ENCODE results near the gene CEP104.

DNA sequence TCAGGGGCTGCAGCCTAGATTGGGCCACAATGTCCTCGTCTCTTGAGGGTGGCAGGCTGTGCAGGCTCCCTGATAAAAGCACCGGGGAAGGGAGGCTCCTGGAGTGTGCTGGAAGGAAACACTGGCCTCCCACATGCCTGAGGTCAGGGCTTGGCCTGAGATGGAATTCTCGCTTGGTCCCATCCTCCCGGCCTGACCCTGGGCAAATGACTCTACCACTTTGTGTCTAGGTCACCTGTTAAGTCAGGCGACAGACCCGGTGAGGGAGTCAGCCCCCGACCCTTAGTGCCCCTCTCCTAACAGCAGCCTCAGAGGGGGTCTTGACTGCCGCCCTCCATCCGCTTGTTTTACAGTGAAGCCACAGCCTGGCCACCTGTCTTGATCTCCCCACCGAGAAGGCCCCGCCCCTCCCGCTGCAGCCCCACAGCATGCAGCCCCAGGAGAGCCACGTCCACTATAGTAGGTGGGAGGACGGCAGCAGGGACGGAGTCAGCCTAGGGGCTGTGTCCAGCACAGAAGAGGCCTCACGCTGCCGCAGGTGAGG lies 82.0 kb downstream of the CEP104 start:
- TF ChIP-seq, protein P1, sequence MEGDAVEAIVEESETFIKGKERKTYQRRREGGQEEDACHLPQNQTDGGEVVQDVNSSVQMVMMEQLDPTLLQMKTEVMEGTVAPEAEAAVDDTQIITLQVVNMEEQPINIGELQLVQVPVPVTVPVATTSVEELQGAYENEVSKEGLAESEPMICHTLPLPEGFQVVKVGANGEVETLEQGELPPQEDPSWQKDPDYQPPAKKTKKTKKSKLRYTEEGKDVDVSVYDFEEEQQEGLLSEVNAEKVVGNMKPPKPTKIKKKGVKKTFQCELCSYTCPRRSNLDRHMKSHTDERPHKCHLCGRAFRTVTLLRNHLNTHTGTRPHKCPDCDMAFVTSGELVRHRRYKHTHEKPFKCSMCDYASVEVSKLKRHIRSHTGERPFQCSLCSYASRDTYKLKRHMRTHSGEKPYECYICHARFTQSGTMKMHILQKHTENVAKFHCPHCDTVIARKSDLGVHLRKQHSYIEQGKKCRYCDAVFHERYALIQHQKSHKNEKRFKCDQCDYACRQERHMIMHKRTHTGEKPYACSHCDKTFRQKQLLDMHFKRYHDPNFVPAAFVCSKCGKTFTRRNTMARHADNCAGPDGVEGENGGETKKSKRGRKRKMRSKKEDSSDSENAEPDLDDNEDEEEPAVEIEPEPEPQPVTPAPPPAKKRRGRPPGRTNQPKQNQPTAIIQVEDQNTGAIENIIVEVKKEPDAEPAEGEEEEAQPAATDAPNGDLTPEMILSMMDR (IDR thresholded peaks at IDR 0.05): no peak
- TF ChIP-seq POLR2A (IDR thresholded peaks at IDR 0.05): no peak

Measured in heart left ventricle (tissue), 13 donors.